Activated CD4-positive, alpha-beta T cell treated with anti-CD3 and anti-CD28 coated beads, Interleukin-2, amount 10 ng/mL, durations not matched to agents 7 days and 5 days (primary cell): ENCODE data around the gene SYNDIG1. TPM values are rescaled to one million over a fixed set of nuclear protein-coding genes. Genes with fewer than 3 reads are reported as not detected.

Experiments used
- CTCF ChIA-PET: fragments of 350-600 bp; sonication (Branson Sonifier 250); formaldehyde crosslinking; loops from one replicate; lab custom pipeline; 2021; ENCODE audit warnings: antibody characterized with exemption; lab: Charles Lee
- POLR2A ChIA-PET: fragments of 350-600 bp; sonication (Branson Sonifier 250); formaldehyde crosslinking; loops from one replicate; lab custom pipeline; 2021; ENCODE audit warnings: antibody characterized with exemption; lab: Charles Lee
- DNase-seq: peaks from one replicate; pipeline ENCODE4 v3.0.0-alpha.2; 2020
- H3K27ac Mint-ChIP-seq: one replicate; pipeline ENCODE4 v1.8.0; 2021; ENCODE audit warnings: mild to moderate bottlenecking, moderate library complexity, mixed read lengths
- H3K27me3 Mint-ChIP-seq: one replicate; pipeline ENCODE4 v1.8.0; 2021; ENCODE audit warnings: mixed read lengths
- H3K36me3 Mint-ChIP-seq: one replicate; pipeline ENCODE4 v1.8.0; 2021; ENCODE audit warnings: low read depth, mixed read lengths
- H3K4me1 Mint-ChIP-seq: one replicate; pipeline ENCODE4 v1.8.0; 2021; ENCODE audit warnings: mixed read lengths
- H3K4me3 Mint-ChIP-seq: one replicate; pipeline ENCODE4 v1.8.0; 2021; ENCODE audit warnings: mild to moderate bottlenecking, moderate library complexity, mixed read lengths
- H3K9me3 Mint-ChIP-seq: one replicate; pipeline ENCODE4 v1.8.0; 2021; ENCODE audit warnings: mixed read lengths
- total RNA-seq, 2 experiments: library from RNA; stranded (reverse); gene quantifications; one replicate each; pipeline ENCODE4 v1.2.3, GENCODE V29; 2021

SYNDIG1 gene
- total RNA-seq, 2 experiments from 2014 or later = not detected

DNA sequence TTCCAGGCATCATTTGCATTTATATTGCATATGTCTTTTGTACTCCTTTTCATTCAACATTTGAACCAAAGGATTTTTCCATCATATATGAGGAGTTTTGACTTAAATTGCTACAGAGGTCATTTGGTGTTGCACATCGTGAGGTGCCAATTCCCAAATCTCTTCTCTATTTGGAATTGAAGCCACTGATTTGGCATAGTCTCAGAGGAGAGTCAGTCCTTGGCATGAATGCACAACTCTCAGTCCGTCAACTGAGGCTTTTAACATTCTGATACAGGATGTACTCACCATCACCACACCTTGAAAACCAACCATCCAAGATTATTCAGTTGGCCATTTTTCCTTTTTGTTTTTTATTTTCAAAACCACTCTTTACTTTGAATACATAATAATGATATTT lies 31.1 kb upstream of the SYNDIG1 start:
- peaks cover 3% of the 10 kb centered on the region for H3K27me3 Mint-ChIP-seq
- H3K4me3 Mint-ChIP-seq = no peak overlapping the region
- no peaks in the 10 kb centered on the region for H3K9me3 Mint-ChIP-seq
- no peak for DNase-seq
- no peaks in the 10 kb centered on the region for H3K36me3 Mint-ChIP-seq
- POLR2A ChIA-PET = no interaction called here
- H3K4me1 Mint-ChIP-seq = no peaks in the 10 kb centered on the region
- CTCF ChIA-PET = no interaction called here
- H3K27ac Mint-ChIP-seq = no peak overlapping the region

DNA sequence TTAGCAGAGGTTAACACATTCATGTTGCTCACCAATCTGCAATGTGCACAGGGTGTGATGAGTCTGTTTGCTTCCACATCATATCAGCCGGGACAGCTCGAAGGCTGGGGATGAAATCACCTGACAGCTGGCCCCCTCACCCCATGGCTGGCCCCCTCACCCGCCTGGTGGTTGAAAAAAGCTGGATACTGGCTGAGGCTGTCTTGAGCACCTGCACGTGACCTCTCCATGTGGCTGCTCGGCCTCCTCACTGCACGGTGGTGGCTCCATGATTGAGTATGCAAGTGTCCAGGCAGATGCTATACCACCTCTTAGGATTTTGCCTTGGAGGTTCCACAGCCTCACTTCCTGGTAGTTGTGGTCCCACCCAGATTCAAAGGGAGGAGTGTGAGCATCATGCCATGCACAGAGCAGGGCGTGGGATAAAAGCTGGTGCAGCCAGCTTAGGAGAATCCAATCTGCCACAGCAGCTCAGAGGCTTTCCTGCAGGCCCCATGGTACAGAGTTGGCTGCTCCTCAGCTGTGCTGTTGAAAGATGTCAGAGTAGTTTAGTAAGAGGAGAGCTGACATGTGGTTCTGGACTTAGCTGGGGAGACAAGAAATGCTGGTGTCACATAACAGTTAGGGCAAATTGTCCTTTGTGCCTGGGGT lies 29.6 kb upstream of the SYNDIG1 start:
- Mint-ChIP-seq H3K27ac (no peak overlapping the region), H3K4me3 (no peak overlapping the region), H3K27me3 (peaks cover 3% of the 10 kb centered on the region), H3K9me3 (no peaks in the 10 kb centered on the region), H3K36me3 (no peaks in the 10 kb centered on the region), H3K4me1 (no peaks in the 10 kb centered on the region)
- ChIA-PET POLR2A (no interaction called here), CTCF (interaction anchor here (1.5 kb wide), 1 partner anchor 14 kb away, joined by 3 read pairs; no protein-coding TSS in a partner anchor)
- no peak for DNase-seq

DNA sequence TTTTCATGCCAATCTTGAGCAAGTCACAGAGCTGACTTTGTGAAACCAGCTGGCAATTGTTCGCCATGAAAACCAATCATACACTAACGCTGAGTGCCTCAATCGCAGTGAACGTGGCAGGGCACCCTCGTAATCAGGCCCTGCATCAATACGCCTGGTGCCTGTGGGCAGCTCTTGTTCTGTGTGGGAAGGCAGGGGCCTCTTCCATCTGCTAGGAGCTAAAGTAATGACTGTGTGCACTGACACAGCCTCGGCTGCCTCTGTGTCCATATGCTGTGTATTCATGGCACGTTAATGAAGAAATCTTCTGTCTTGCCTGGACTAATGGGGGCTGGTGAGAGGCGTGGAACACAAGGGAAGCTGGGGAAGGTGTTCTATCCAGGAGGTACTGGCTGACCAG lies 27.8 kb upstream of the SYNDIG1 start:
- peaks cover 3% of the 10 kb centered on the region for H3K27me3 Mint-ChIP-seq
- no peaks in the 10 kb centered on the region for H3K4me1 Mint-ChIP-seq
- H3K4me3 Mint-ChIP-seq = no peak overlapping the region
- no peak overlapping the region for H3K27ac Mint-ChIP-seq
- H3K36me3 Mint-ChIP-seq = no peaks in the 10 kb centered on the region
- ChIA-PET CTCF (no interaction called here), POLR2A (no interaction called here)
- no peaks in the 10 kb centered on the region for H3K9me3 Mint-ChIP-seq
- no peak for DNase-seq

DNA sequence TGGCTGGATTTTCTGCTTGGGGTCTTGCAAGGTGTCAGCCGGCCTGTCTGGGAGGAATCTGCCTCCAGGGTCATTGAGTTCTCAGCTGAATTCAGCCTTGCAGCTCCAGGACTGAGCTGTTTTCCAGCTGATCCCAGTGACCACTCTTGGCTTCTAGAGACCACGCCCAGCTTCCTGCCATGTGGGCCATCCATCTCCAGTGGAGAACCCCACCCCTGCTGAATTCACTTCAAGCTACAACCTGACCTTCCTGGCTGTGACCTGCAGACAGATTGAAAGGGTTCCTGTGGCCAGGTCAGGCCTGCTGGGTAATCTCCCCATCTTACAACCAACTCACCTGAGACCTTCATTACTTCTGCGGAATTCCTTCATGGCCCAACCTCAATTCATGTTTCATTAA lies 26.5 kb upstream of the SYNDIG1 start:
- Mint-ChIP-seq H3K27ac (no peak overlapping the region), H3K27me3 (peaks cover 1% of the 10 kb centered on the region), H3K36me3 (no peaks in the 10 kb centered on the region), H3K4me3 (no peak overlapping the region), H3K4me1 (no peaks in the 10 kb centered on the region), H3K9me3 (no peaks in the 10 kb centered on the region)
- DNase-seq = no peak
- ChIA-PET POLR2A (no interaction called here), CTCF (no interaction called here)

DNA sequence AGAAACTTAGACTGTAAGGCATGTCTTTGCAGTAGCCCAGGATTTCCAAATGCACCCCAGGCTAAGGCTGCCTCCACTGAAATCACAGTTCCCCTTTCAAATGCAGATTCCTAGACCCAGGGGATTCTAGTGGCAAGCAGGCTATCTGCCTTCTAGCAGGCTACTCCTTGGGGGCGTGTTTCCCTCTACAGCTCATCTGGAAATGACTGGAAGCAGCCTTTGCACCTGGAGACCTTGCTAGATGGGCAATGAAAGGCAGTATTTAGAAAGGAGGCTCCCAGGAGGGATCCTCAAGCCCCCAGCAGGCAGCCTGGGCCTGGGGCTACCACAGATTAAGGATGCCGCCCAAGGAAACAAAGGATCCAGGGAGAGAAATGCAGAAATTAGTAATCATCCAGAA lies 26.0 kb upstream of the SYNDIG1 start:
- Mint-ChIP-seq H3K4me3 (no peak overlapping the region), H3K4me1 (no peaks in the 10 kb centered on the region)
- no peak for DNase-seq

DNA sequence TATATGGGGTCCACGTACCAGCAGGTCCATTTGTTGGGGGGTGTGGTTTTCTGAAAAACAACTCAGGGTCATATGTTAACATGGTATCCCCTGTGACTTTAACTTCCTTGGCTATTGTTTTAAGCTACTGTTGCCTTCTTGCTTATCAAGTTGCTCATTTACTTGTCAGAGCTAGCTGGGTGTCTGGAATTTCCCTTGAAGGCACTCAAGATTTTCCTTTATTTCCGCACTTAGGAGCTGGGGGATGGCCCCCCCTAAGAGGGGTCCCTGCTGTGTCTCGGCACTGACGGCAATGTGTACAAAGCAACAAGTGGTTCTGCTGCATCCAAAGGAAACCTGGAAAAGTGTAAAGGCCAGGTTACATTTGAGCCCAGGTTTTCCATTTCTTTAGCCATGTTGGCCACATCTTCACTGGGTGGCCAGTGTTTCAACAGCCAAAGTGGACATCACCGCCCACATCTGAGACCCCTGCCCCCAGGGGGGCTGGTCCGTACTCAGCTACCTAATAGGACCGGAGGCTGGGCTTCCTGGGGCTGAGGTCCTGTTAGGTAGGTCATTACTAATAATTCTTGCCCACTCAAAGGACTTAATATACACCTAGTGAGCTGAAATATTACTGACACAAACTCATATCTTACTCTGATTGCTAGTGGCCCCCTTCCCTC lies 24.8 kb upstream of the SYNDIG1 start:
- H3K27ac Mint-ChIP-seq = no peak overlapping the region
- no peaks in the 10 kb centered on the region for H3K9me3 Mint-ChIP-seq
- H3K4me3 Mint-ChIP-seq = no peak overlapping the region
- no peaks in the 10 kb centered on the region for H3K4me1 Mint-ChIP-seq
- ChIA-PET POLR2A (no interaction called here), CTCF (interaction anchor here (0.7 kb wide), 1 partner anchor 105 kb away, joined by 3 read pairs; no protein-coding TSS in a partner anchor)
- DNase-seq = no peak
- no peaks in the 10 kb centered on the region for H3K36me3 Mint-ChIP-seq
- H3K27me3 Mint-ChIP-seq = no peaks in the 10 kb centered on the region

More for the DNA sequence above, 26.0 kb upstream of the SYNDIG1 start:
- POLR2A ChIA-PET = no interaction called here
- CTCF ChIA-PET = no interaction called here
- Mint-ChIP-seq H3K36me3 (no peaks in the 10 kb centered on the region), H3K9me3 (no peaks in the 10 kb centered on the region), H3K27ac (no peak overlapping the region), H3K27me3 (no peaks in the 10 kb centered on the region)

DNA sequence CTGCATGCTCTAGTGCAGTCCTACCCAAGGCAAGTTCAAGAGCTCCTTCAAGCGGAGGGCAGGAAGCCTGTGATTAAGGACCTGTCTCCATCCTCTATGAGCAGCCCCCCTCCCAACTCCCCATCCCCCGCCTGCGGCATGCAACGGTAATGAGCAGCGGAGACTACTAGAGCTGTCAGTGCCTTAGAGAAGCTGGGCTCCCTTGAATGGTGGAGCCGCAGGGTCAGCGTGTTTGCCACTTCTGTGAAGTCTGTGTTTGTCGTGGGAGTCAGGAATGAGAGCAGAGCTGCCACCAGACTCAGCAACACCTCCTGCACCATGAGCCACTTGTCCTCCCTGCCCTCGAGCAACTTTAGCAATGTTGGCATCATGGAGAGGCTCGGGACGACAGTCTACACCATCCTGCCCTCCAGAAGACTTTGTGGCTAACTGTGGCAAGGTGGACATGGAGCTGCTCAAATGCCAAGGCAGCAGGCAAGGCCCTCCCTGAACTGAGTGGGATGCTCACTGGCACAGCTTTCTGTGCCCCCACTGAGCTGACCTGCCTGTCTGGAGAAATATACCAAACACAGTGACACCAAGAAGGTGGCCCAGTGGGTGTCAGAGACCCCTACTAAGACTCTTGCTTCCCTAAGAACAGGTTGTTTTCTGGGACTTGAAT lies 23.8 kb upstream of the SYNDIG1 start:
- Mint-ChIP-seq H3K27me3 (no peaks in the 10 kb centered on the region), H3K4me3 (no peak overlapping the region), H3K27ac (no peak overlapping the region), H3K4me1 (no peaks in the 10 kb centered on the region), H3K36me3 (no peaks in the 10 kb centered on the region), H3K9me3 (no peaks in the 10 kb centered on the region)
- CTCF ChIA-PET = no interaction called here
- no peak for DNase-seq
- POLR2A ChIA-PET = no interaction called here

DNA sequence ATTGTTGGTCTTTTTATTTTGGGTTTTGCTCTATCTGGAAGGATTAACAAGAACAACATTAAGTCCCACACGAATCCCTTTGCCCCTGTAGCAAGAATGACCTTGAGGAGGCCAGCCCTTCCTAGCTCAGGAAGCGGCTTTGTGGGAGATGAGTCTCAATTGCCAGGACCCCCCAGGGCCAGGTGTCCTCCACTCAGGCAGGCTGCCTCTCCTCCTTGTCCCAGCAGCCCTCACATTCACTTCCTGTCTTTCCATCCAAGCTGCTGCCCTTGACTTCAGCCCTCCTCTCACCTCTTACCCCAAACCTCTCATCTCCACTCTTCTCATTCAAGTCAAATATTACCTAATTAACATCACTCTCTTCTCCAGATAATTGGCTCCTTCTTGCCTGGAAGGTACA lies 22.6 kb upstream of the SYNDIG1 start:
- H3K36me3 Mint-ChIP-seq = no peaks in the 10 kb centered on the region
- no peak for DNase-seq
- ChIA-PET POLR2A (no interaction called here), CTCF (no interaction called here)
- H3K4me1 Mint-ChIP-seq = no peaks in the 10 kb centered on the region
- no peaks in the 10 kb centered on the region for H3K27me3 Mint-ChIP-seq
- no peaks in the 10 kb centered on the region for H3K9me3 Mint-ChIP-seq
- no peak overlapping the region for H3K4me3 Mint-ChIP-seq
- H3K27ac Mint-ChIP-seq = no peak overlapping the region

DNA sequence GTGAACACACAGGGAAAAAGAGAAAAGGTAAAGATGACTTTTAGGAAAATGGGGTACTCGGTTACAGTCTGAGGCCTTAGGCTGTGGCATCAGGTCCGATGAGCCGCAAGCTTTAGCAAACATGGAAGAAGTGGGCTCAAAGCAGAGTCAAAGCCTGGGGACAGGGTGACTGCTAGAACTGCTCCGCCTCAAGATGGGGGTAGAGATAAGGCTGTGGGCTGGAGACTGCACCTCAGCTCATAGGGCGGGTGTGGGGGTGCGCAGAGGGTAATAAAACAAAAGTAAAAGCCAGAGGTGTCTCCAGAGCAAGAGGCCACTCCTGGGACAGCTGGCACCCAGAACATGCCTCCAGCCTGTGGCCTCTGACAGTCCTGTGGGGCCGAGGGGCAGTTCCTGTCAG lies 21.3 kb upstream of the SYNDIG1 start:
- no peak for DNase-seq
- Mint-ChIP-seq H3K4me3 (no peak overlapping the region), H3K36me3 (no peaks in the 10 kb centered on the region), H3K4me1 (no peaks in the 10 kb centered on the region), H3K9me3 (no peaks in the 10 kb centered on the region), H3K27me3 (no peaks in the 10 kb centered on the region), H3K27ac (no peak overlapping the region)
- ChIA-PET POLR2A (no interaction called here), CTCF (interaction anchor here (1.6 kb wide), 1 partner anchor 13 kb away, joined by 4 read pairs; no protein-coding TSS in a partner anchor)

DNA sequence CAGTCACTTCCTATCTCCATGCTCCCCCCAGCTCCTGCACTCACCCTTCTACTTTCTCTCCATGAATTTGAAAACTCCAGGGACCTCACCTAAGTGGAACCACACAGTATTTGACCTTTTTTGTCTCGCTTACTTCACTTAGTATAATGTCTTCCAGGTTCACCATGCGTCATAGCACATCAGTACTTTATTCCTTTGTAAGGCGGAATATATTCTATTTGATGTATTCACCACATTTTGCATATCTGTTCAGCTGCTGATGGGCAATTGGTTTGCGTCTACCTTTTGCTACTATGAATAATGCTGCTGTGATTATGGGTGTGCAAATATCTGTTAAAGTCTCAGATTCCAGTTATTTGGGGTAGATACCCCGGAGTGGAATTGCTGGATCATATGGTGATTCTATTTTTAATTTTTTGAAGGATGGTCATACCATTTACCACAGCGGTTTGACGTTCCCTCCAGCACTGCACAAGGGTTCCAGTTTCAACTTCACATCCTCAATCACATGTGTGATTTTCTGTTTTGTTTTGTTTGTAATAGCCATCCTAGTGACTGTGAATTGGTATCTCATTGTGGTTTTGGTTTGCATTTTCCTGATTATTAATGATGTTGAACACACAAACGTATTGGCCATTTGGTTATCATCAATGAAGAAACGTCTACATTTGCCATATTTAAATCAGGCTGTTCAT lies 20.3 kb upstream of the SYNDIG1 start:
- H3K9me3 Mint-ChIP-seq = no peaks in the 10 kb centered on the region
- ChIA-PET POLR2A (no interaction called here), CTCF (interaction anchor here (1.6 kb wide), 1 partner anchor 14 kb away, joined by 4 read pairs; no protein-coding TSS in a partner anchor)
- peaks cover 6% of the 10 kb centered on the region for H3K4me1 Mint-ChIP-seq
- H3K36me3 Mint-ChIP-seq = no peaks in the 10 kb centered on the region
- no peaks in the 10 kb centered on the region for H3K27me3 Mint-ChIP-seq
- H3K27ac Mint-ChIP-seq = no peak overlapping the region
- no peak overlapping the region for H3K4me3 Mint-ChIP-seq
- DNase-seq = no peak

DNA sequence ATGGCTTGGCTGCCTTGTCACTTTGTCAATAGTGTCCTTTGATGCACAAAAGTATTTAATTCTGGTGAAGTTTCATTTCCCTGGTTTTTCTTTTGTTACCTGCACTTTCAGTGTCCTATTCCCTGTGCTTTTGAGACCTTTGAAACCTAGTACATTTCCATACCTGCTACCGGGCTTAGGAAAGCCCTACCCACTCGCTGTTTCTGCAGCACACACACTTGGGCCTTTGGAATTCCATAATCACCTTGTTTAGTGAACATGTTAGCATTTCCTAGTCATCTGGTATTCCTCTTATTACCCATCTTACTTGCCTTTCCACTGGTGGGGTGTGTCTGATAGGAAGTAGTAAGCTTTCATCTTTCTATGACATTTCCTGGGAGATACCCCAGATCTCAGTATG lies 19.3 kb upstream of the SYNDIG1 start:
- ChIA-PET POLR2A (interaction anchor here (0.6 kb wide), 1 partner anchor 548 kb away, joined by 4 read pairs; no protein-coding TSS in a partner anchor), CTCF (no interaction called here)
- Mint-ChIP-seq H3K9me3 (no peaks in the 10 kb centered on the region), H3K27ac (no peak overlapping the region), H3K4me3 (no peak overlapping the region), H3K36me3 (no peaks in the 10 kb centered on the region), H3K27me3 (no peaks in the 10 kb centered on the region), H3K4me1 (peaks cover 8% of the 10 kb centered on the region)
- no peak for DNase-seq

DNA sequence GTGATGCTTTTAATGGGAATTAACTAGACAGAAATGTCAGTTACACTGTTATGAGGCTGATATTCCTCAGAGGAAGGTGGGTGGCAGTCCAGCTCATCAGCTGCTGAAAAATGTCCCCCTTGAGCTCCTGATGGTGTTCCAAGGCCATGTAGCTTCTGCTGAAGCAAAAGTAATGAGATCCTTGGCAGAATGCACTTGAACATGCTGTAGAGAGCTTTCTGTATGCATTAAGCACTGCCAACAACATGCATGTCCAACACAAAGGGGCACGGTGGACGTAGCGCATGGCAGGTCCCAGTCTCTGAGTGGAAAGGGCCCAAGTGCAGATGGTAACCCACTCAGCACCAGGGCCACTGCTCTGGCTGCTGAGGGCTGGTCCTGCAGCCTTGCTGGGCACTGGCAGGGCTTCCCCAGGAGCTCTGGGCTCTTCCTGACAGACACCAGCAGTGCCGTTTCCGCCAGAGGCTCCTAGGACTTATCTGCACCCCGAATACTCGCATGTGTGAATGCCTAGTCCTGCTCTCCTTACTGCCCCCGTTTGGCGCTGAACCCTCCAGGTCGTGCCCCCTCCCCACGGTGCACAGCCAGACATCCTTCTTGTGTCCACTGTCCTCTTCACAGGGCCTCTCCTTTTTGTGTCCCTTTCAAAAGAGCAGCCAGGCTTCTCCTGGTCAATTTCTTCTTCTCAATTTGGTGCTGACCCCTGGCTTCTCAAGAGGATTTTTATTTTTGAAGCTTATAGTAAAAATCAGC lies 18.6 kb upstream of the SYNDIG1 start:
- no peak for DNase-seq
- peaks cover 9% of the 10 kb centered on the region for H3K4me1 Mint-ChIP-seq
- no peaks in the 10 kb centered on the region for H3K27me3 Mint-ChIP-seq
- H3K4me3 Mint-ChIP-seq = no peak overlapping the region
- H3K27ac Mint-ChIP-seq = no peak overlapping the region
- H3K36me3 Mint-ChIP-seq = no peaks in the 10 kb centered on the region
- no peaks in the 10 kb centered on the region for H3K9me3 Mint-ChIP-seq
- CTCF ChIA-PET = no interaction called here
- POLR2A ChIA-PET = interaction anchor here (0.6 kb wide), 1 partner anchor 549 kb away, joined by 4 read pairs; no protein-coding TSS in a partner anchor
